Measurements from ENCODE around the gene TPSG1.

The TPSG1 gene

GRCh38 chr16:1181404-1182315 is 43.4 kb downstream of the TPSG1 start:
- no peak for TF ChIP-seq CTCF (IDR thresholded peaks at IDR 0.05; ENCODE audit: low read length, missing control alignments)
- no peak overlapping the region for H3K4me3 ChIP-seq (replicated peaks; ENCODE audit: low read depth, low read length)
- DNase-seq (ENCODE audit: low read depth): no peak

GRCh38 chr16:1180549-1181403 is 44.3 kb downstream of the TPSG1 start:
- no peak for DNase-seq (ENCODE audit: low read depth)
- TF ChIP-seq CTCF (IDR thresholded peaks at IDR 0.05; ENCODE audit: low read length, missing control alignments): no peak

GRCh38 chr16:1178295-1178910 is 46.7 kb downstream of the TPSG1 start:
- H3K4me3 ChIP-seq (replicated peaks; ENCODE audit: low read depth, low read length): no peak overlapping the region
- no peak for DNase-seq (ENCODE audit: low read depth)
- no peak for TF ChIP-seq CTCF (IDR thresholded peaks at IDR 0.05; ENCODE audit: low read length, missing control alignments)

More at GRCh38 chr16:1180549-1181403, 44.3 kb downstream of the TPSG1 start:
- no peak overlapping the region for H3K4me3 ChIP-seq (replicated peaks; ENCODE audit: low read depth, low read length)

GRCh38 chr16:1177750-1178149 is 47.3 kb downstream of the TPSG1 start:
- DNase-seq (ENCODE audit: low read depth): no peak
- H3K4me3 ChIP-seq (replicated peaks; ENCODE audit: low read depth, low read length): no peak overlapping the region
- TF ChIP-seq CTCF (IDR thresholded peaks at IDR 0.05; ENCODE audit: low read length, missing control alignments): no peak

- no peak for DNase-seq (ENCODE audit: low read depth)
- no peak for TF ChIP-seq CTCF (IDR thresholded peaks at IDR 0.05; ENCODE audit: low read length, missing control alignments)
- no peak overlapping the region for H3K4me3 ChIP-seq (replicated peaks; ENCODE audit: low read depth, low read length)
Measured at GRCh38 chr16:1177053-1177452, 48.0 kb downstream of the TPSG1 start.

GRCh38 chr16:1176280-1176897 is 48.7 kb downstream of the TPSG1 start:
- DNase-seq (ENCODE audit: low read depth): no peak
- no peak overlapping the region for H3K4me3 ChIP-seq (replicated peaks; ENCODE audit: low read depth, low read length)
- TF ChIP-seq CTCF (IDR thresholded peaks at IDR 0.05; ENCODE audit: low read length, missing control alignments): no peak
